ENCODE measurements around the gene NCOA3.

DNA sequence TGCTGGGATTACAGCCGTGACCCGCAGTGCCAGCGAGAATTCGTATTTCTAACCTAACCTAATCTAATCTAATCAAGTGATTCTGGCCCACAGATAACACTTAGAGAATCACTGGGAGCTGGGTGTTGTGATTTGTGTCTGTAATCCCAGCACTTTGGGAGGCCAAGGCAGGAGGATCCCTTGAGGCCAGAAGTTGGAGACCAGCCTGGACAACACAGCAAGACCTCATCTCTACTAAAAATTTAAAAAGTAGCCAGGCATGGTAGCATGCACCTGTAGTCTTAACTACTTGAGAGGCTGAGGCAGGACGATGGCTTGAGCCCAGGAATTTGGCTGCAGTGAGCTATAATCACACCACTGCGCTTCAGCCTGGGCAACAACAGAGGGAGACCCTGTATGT lies 21.4 kb upstream of the NCOA3 start:
- TF ChIP-seq STAT1 (IDR thresholded peaks at IDR 0.05; ENCODE audit: unreplicated experiment) (no peak), CTCF (conservative IDR thresholded peaks at IDR 0.05; ENCODE audit: low read depth in 2 of 2) (no peak), POLR2AphosphoS5 (IDR thresholded peaks at IDR 0.05; ENCODE audit: low read depth) (no peak), EZH2phosphoT487 (IDR thresholded peaks at IDR 0.05; ENCODE audit: unreplicated experiment) (no peak), CREB1 (CRISPR knock-in tag; IDR thresholded peaks at IDR 0.05; ENCODE audit: low read depth) (no peak), EZH2 (IDR thresholded peaks at IDR 0.05; ENCODE audit: low read depth, unreplicated experiment) (no peak), REST (IDR thresholded peaks at IDR 0.05; ENCODE audit: unreplicated experiment) (no peak), JUNB (IDR thresholded peaks at IDR 0.05; ENCODE audit: unreplicated experiment) (no peak), ZNF331 (CRISPR knock-in tag; IDR thresholded peaks at IDR 0.05; ENCODE audit: low read depth) (no peak), NANOG (IDR thresholded peaks at IDR 0.05; ENCODE audit: borderline replicate concordance) (no peak)

Data from GM23338 (cell line).